Endothelial cell of umbilical vein (primary cell): ENCODE data around the gene FICD. TPM values are rescaled to one million over a fixed set of nuclear protein-coding genes. Genes with fewer than 3 reads are reported as not detected.

Source experiments
- BruUV-seq: library from RNA; stranded (reverse); fragments of 400-500 nt; replicated peaks from 2 replicates; lab custom pipeline; 2021; lab: Mats Ljungman, UMichigan
- CTCF ChIA-PET: fragments of 300-600, 350-600 bp; sonication (Branson Sonifier 250); formaldehyde crosslinking; loops from one replicate; lab custom pipeline; 2021; ENCODE audit warnings: antibody characterized with exemption, inconsistent platforms; lab: Charles Lee
- POLR2A ChIA-PET: fragments of 300-600, 350-600 bp; sonication (Branson Sonifier 250); formaldehyde crosslinking; loops from one replicate; lab custom pipeline; 2021; ENCODE audit warnings: antibody characterized with exemption, inconsistent platforms; lab: Charles Lee
- DNase-seq: peaks from one replicate; pipeline ENCODE4 v3.0.0-alpha.2; 2011; ENCODE audit warnings: low read depth, low spot score
- FAIRE-seq: peaks from 2 replicates; lab custom pipeline; 2011; peaks lifted over from hg19 to GRCh38; lab: Jason Lieb, UNC
- H2AFZ ChIP-seq: 2 replicates; pipeline ENCODE4 v1.6.0; 2012; ENCODE audit warnings: low read depth, low read length, control low read depth, inconsistent platforms
- H3K27ac ChIP-seq: 2 replicates; pipeline ENCODE4 v1.5.1; 2011; ENCODE audit warnings: low read depth, mild to moderate bottlenecking, control low read depth, low read length, moderate library complexity; ENCODE audit not compliant: insufficient read depth
- H3K27me3 ChIP-seq, 2 experiments: 2 replicates each; pipeline versions ENCODE4 v1.6.0 to v1.6.1; 2011; ENCODE audit warnings: low read length in 2 of 2, mixed read lengths in 1 of 2; ENCODE audit not compliant: control insufficient read depth in 2 of 2, insufficient read depth in 2 of 2
- H3K36me3 ChIP-seq, 2 experiments: 2 replicates in 1 of 2; 3 replicates in 1 of 2; pipeline ENCODE4 v1.5.1; 2011; ENCODE audit warnings: low read length in 2 of 2, mild to moderate bottlenecking in 1 of 2, moderate library complexity in 1 of 2; ENCODE audit not compliant: control insufficient read depth in 2 of 2, insufficient read depth in 2 of 2; ENCODE audit errors: extremely low read depth in 1 of 2
- H3K4me1 ChIP-seq: 3 replicates; pipeline ENCODE4 v1.5.1; 2011; ENCODE audit warnings: mild to moderate bottlenecking, low read length; ENCODE audit not compliant: control insufficient read depth, insufficient read depth; ENCODE audit errors: extremely low read depth
- H3K4me2 ChIP-seq: 2 replicates; pipeline ENCODE4 v1.6.1; 2011; ENCODE audit warnings: low read length, control low read depth, mixed read lengths; ENCODE audit not compliant: insufficient read depth
- H3K4me3 ChIP-seq, 3 experiments: fragments of 200-600 bp in 1 of 3; sonication (generic), shearing (Covaris generic) in 1 of 3; replicated peaks in 1 of 3; 2 replicates each; pipeline ENCODE4 v1.5.1; 2011 to 2016; ENCODE audit warnings: control low read depth in 3 of 3, low read length in 3 of 3, mild to moderate bottlenecking in 2 of 3, inconsistent platforms in 1 of 3, low read depth in 1 of 3, moderate library complexity in 1 of 3; ENCODE audit not compliant: insufficient read depth in 1 of 3
- H3K79me2 ChIP-seq: 2 replicates; pipeline ENCODE4 v1.6.0; 2012; ENCODE audit warnings: low read length, inconsistent platforms; ENCODE audit not compliant: control insufficient read depth, insufficient read depth
- H3K9ac ChIP-seq: replicated peaks from 2 replicates; pipeline ENCODE3; 2011; ENCODE audit warnings: low read length, control low read depth; ENCODE audit not compliant: insufficient read depth; ENCODE audit errors: extremely low read depth
- H3K9me1 ChIP-seq: replicated peaks from 3 replicates; pipeline ENCODE4 v1.6.0; 2011; ENCODE audit warnings: mild to moderate bottlenecking, low read length; ENCODE audit not compliant: control insufficient read depth, insufficient read depth; ENCODE audit errors: extremely low read depth
- H3K9me3 ChIP-seq: replicated peaks from 2 replicates; pipeline ENCODE4 v1.5.1; 2012; ENCODE audit warnings: low read length, inconsistent platforms; ENCODE audit not compliant: control insufficient read depth, insufficient read depth
- H4K20me1 ChIP-seq: replicated peaks from 2 replicates; pipeline ENCODE3; 2011; ENCODE audit warnings: mild to moderate bottlenecking, low read length; ENCODE audit not compliant: control insufficient read depth, insufficient read depth; ENCODE audit errors: extremely low read depth
- CTCF ChIP-seq, 2 donors: IDR thresholded peaks; 1 replicate in 1 of 2; 2 replicates in 1 of 2; pipeline ENCODE4 v1.5.1; 2011; ENCODE audit warnings: low read length in 2 of 2, mild to moderate bottlenecking in 2 of 2, moderate library complexity in 2 of 2, control low read depth in 1 of 2, inconsistent platforms in 1 of 2, low read depth in 1 of 2; ENCODE audit not compliant: insufficient read depth in 1 of 2; ENCODE audit errors: extremely low read depth in 1 of 2
- EZH2 ChIP-seq: IDR thresholded peaks from 2 replicates; pipeline ENCODE4 v1.6.1; 2012; ENCODE audit warnings: borderline replicate concordance, low read depth, mild to moderate bottlenecking, moderate library complexity, low read length, inconsistent platforms; ENCODE audit not compliant: severe bottlenecking
- FOS ChIP-seq: IDR thresholded peaks from 2 replicates; pipeline ENCODE4 v1.6.1; 2011; ENCODE audit warnings: mild to moderate bottlenecking, low read length, moderate library complexity, borderline replicate concordance; ENCODE audit not compliant: insufficient read depth
- GATA2 ChIP-seq: IDR thresholded peaks from 2 replicates; pipeline ENCODE4 v1.7.0; 2011; ENCODE audit warnings: low read depth, mild to moderate bottlenecking, moderate library complexity, mixed read lengths, low read length; ENCODE audit not compliant: insufficient read length, insufficient read depth
- JUN ChIP-seq: IDR thresholded peaks from 2 replicates; pipeline ENCODE4 v1.6.1; 2011; ENCODE audit warnings: borderline replicate concordance, low read depth; ENCODE audit not compliant: insufficient read length, insufficient read depth
- MAX ChIP-seq: IDR thresholded peaks from 2 replicates; pipeline ENCODE4 v1.6.1; 2011; ENCODE audit not compliant: insufficient read depth, insufficient read length
- MYC ChIP-seq: IDR thresholded peaks from one replicate; pipeline ENCODE4 v1.6.1; 2011; ENCODE audit warnings: mild to moderate bottlenecking, low read depth, low read length
- POLR2A ChIP-seq: IDR thresholded peaks from 2 replicates; pipeline ENCODE4 v1.6.1; 2012; ENCODE audit warnings: low read depth, mild to moderate bottlenecking, control low read depth, low read length
- POLR2AphosphoS5 ChIP-seq: IDR thresholded peaks from 2 replicates; pipeline ENCODE4 v1.6.1; 2012; ENCODE audit warnings: low read depth, mild to moderate bottlenecking, control low read depth, low read length, moderate library complexity; ENCODE audit not compliant: insufficient read depth
- dilution Hi-C: fragments of 300-500 bp; cut with MboI; formaldehyde crosslinking; loops from one replicate; pipeline ENCODE4 v1.15.0; 2019; ENCODE audit warnings: low sequenced_read_pairs; ENCODE audit not compliant: extremely low pct_ligation_motif_present
- intact Hi-C: fragments of 100-400 bp; cut with micrococcal nuclease; formaldehyde crosslinking; loops from one replicate; pipeline ENCODE4 v1.10.0; 2022
- polyA plus RNA-seq, 4 experiments: library from polyadenylated mRNA; depleted of rRNA in 3 of 4; stranded (reverse) in 3 of 4; unstranded in 1 of 4; fragments of >200 nt; gene quantifications; 2 replicates each; pipeline versions ENCODE4 v1.2.1 to v1.2.3, GENCODE V29; 2011 to 2012; ENCODE audit warnings: missing spikeins in 1 of 4
- total RNA-seq: library from RNA; stranded (reverse); gene quantifications from 2 replicates; pipeline ENCODE4 v1.2.3, GENCODE V29; 2021

Gene FICD
- total and polyA plus RNA-seq, 2 donors (not counting 3 experiments of a cell fraction or from before 2014, with no cell fraction given): 3.9 to 6.1 TPM

GRCh38 chr12:108468196-108468968 is 46.7 kb upstream of the FICD start:
- dilution Hi-C loops: no loop called here
- peak; percentile 14 for DNase-seq
- CTCF ChIA-PET: interaction anchor here (1.0 kb wide), 2 partner anchors 11 to 44 kb away, joined by 4 read pairs; no protein-coding TSS in a partner anchor

More at GRCh38 chr12:108468196-108468968, 46.7 kb upstream of the FICD start:
- H3K9ac ChIP-seq: no peak overlapping the region
- TF ChIP-seq MAX: no peak
- no peak for TF ChIP-seq MYC
- TF ChIP-seq POLR2A: no peak
- TF ChIP-seq GATA2: no peak
- no peak for TF ChIP-seq FOS
- TF ChIP-seq POLR2AphosphoS5: no peak
- TF ChIP-seq JUN: no peak
- TF ChIP-seq CTCF (IDR thresholded peaks at IDR 0.05; ENCODE audit: extremely low read depth in 1 of 2, insufficient read depth in 1 of 2, low read depth in 1 of 2, low read length in 2 of 2): no peak
- no peak for TF ChIP-seq EZH2
- no peaks in the 10 kb centered on the region for H3K27me3 ChIP-seq
- no peaks in the 10 kb centered on the region for H3K9me3 ChIP-seq
- no peaks in the 10 kb centered on the region for H3K9me1 ChIP-seq
- no TSS peak for BruUV-seq
- H3K4me2 ChIP-seq: no peak overlapping the region
- no peaks in the 10 kb centered on the region for H3K79me2 ChIP-seq
- no peak overlapping the region for H2AFZ ChIP-seq
- no peak for FAIRE-seq
- H3K36me3 ChIP-seq: no peaks in the 10 kb centered on the region
- H3K4me3 ChIP-seq: no peak overlapping the region
- intact Hi-C loops: no loop called here
- no peaks in the 10 kb centered on the region for H3K4me1 ChIP-seq
- POLR2A ChIA-PET: no interaction called here
- H3K27ac ChIP-seq: no peak overlapping the region
- H4K20me1 ChIP-seq: no peaks in the 10 kb centered on the region
